ENCODE data around the gene ZNF101. TPM values are rescaled to one million over a fixed set of nuclear protein-coding genes. Genes with fewer than 3 reads are reported as not detected.

The ZNF101 gene
- total RNA-seq, 1 donor from 2014 or later: 13.1 TPM

DNA sequence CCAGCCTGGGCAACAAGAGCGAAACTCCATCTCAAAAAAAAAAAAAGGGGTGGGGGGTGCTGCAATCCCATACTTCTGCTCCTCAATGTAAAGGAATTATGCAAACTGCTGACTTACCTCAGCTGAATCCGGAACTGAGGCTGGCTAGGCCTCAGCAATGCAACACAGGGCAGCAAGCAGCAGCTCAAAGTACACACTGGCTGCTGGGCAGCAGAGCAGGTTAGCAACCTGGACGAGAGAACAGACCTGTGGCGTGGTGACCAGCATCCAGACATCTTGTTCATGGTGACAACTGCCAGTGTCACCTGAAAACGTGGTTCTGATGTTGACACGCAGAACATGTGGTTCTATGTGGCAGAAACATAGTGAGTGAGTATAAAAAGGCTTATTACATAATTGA lies 36.2 kb downstream of the ZNF101 start:
- no peak overlapping the region for H3K4me3 ChIP-seq
- H3K9me3 ChIP-seq: peaks cover 82% of the 10 kb centered on the region
- H3K27ac ChIP-seq: no peak overlapping the region
- no peaks in the 10 kb centered on the region for H3K27me3 ChIP-seq (ENCODE audit: low read depth)
- H3K4me1 ChIP-seq: no peaks in the 10 kb centered on the region
- DNase-seq (no peak), ATAC-seq (no peak)
- TF ChIP-seq, protein P1, sequence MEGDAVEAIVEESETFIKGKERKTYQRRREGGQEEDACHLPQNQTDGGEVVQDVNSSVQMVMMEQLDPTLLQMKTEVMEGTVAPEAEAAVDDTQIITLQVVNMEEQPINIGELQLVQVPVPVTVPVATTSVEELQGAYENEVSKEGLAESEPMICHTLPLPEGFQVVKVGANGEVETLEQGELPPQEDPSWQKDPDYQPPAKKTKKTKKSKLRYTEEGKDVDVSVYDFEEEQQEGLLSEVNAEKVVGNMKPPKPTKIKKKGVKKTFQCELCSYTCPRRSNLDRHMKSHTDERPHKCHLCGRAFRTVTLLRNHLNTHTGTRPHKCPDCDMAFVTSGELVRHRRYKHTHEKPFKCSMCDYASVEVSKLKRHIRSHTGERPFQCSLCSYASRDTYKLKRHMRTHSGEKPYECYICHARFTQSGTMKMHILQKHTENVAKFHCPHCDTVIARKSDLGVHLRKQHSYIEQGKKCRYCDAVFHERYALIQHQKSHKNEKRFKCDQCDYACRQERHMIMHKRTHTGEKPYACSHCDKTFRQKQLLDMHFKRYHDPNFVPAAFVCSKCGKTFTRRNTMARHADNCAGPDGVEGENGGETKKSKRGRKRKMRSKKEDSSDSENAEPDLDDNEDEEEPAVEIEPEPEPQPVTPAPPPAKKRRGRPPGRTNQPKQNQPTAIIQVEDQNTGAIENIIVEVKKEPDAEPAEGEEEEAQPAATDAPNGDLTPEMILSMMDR (IDR thresholded peaks at IDR 0.05): no peak
- intact Hi-C loops (cut with DNase I): no loop called here
- no peaks in the 10 kb centered on the region for H3K36me3 ChIP-seq

DNA sequence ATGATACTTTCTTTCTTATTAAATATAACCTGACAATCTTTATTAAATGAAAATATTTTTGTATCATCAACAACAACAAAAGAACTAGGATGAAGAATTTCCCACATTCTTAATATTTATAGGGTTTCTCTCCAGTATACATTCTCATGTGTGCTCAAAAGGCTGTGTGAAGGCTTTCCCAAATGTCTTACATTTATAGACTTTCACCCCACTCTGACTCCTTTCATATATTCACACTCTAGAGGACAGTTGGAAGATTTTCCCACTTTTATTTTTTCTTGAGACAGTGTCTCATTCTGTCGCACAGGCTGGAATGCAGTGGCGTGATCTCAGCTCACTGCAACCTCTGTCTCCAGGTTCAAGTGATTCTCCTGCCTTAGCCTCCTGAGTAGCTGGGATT lies 41.9 kb downstream of the ZNF101 start:
- peaks cover 25% of the 10 kb centered on the region for H3K36me3 ChIP-seq
- peaks cover 99% of the 10 kb centered on the region for H3K9me3 ChIP-seq
- no peaks in the 10 kb centered on the region for H3K27me3 ChIP-seq (ENCODE audit: low read depth)

DNA sequence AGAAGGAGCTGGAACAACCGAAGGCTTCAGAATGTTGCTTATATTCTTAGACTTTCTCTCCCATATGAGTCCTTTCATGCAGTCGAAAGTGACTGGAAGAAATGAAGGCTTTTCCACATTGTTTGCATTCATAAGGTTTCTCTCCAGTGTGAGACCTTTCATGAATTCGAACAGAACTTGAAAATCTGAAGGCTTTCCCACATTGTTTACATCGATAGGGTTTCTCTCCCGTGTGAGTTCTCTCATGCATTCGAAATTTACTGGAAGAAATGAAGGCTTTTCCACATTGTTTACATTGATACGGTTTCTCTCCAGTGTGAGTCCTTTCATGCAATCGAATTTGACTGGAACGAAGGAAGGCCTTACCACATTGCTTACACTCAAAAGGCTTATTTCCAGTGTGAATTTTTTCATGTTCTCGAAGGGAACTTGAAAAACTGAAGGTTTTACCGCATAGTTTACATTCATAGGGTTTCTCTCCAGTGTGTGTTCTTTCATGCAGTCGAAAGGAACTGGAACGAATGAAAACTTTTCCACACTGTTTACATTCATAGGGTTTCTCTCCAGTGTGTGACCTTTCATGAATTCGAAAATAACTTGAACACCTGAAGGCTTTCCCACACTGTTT lies 42.8 kb downstream of the ZNF101 start:
- ATAC-seq (no peak), DNase-seq (no peak)
- H3K4me1 ChIP-seq: no peaks in the 10 kb centered on the region
- TF ChIP-seq, protein P1 (IDR thresholded peaks at IDR 0.05): no peak
- peaks cover 25% of the 10 kb centered on the region for H3K36me3 ChIP-seq
- peaks cover 100% of the 10 kb centered on the region for H3K9me3 ChIP-seq
- intact Hi-C loops (cut with DNase I): no loop called here
- H3K4me3 ChIP-seq: no peak overlapping the region
- H3K27ac ChIP-seq: no peak overlapping the region
- H3K27me3 ChIP-seq (ENCODE audit: low read depth): no peaks in the 10 kb centered on the region

More for the DNA sequence above, 41.9 kb downstream of the ZNF101 start:
- Histone ChIP-seq H3K4me1 (no peaks in the 10 kb centered on the region), H3K4me3 (no peak overlapping the region), H3K27ac (no peak overlapping the region)
- intact Hi-C loops (cut with DNase I): no loop called here
- TF ChIP-seq, protein P1 (IDR thresholded peaks at IDR 0.05): no peak
- DNase-seq: no peak
- ATAC-seq: no peak

DNA sequence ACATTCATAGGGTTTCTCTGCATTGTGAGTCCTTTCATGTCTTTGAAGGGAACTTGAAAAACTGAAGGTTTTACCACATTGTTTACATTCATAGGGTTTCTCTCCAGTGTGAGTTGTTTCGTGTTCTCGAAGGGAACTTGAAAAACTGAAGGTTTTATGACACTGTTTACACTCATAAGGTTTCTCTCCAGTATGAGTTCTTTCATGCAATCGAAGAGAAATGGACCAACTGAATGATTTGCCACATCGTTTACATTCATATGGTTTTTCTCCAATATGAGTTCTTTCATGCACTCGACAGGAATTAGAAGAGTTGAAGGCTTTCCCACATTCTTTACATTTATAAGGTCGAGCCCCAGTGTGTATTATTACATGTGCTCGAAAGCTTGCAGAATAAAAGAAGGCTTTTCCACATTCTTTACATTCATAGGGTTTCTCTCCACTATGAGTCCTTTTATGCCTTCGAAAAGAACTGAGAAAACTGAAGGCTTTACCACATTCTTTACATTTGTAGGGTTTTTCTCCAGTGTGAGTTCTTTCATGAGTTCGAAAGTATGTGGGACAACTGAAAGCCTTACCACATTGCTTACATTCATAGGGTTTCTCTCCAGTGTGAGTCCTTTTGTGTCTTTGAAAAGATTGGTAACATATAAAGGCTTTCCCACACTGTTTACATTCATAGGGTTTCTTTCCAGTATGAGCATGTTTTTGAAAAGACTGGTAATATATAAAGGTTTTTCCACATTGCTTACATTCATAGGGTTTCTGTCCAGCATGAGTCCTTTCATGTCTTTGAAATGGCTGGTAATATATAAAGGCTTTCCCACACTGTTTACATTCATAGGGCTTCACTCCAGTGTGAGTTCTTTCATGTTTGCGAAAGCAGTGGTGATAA lies 43.5 kb downstream of the ZNF101 start:
- H3K9me3 ChIP-seq: peaks cover 100% of the 10 kb centered on the region
- H3K36me3 ChIP-seq: peaks cover 25% of the 10 kb centered on the region

DNA sequence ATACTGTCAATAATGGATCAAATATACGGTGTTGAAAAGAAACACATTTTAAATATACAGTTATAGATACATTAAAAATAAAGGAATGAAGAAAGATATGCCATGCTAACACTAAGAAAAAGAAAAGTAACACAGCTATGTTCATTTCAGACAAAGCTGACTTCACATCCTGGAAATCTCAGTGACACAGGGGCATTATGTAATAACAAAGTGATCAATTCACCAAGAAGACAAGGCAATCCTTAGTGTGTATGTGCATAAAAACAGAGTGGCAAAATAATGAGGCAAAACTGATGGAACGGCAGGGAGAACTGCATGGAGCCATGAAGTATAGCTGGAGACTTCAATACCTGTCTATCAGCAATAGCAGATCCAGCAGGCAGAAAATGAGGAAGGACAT lies 51.2 kb downstream of the ZNF101 start:
- Histone ChIP-seq H3K36me3 (no peaks in the 10 kb centered on the region), H3K27ac (no peak overlapping the region), H3K9me3 (peaks cover 96% of the 10 kb centered on the region), H3K27me3 (ENCODE audit: low read depth) (no peaks in the 10 kb centered on the region), H3K4me3 (no peak overlapping the region), H3K4me1 (no peaks in the 10 kb centered on the region)
- ATAC-seq (no peak), DNase-seq (no peak)
- TF ChIP-seq, protein P1 (IDR thresholded peaks at IDR 0.05): no peak
- intact Hi-C loops (cut with DNase I): no loop called here

More for the DNA sequence above, 43.5 kb downstream of the ZNF101 start:
- no peaks in the 10 kb centered on the region for H3K4me1 ChIP-seq
- no peaks in the 10 kb centered on the region for H3K27me3 ChIP-seq (ENCODE audit: low read depth)
- ATAC-seq (no peak), DNase-seq (no peak)
- TF ChIP-seq, protein P1 (IDR thresholded peaks at IDR 0.05): no peak
- H3K4me3 ChIP-seq: no peak overlapping the region
- intact Hi-C loops (cut with DNase I): no loop called here
- H3K27ac ChIP-seq: no peak overlapping the region

Measured in lower lobe of right lung (tissue), 2 donors.